GM18505 (cell line): ENCODE results near the gene R3HDML.
"Not testable (repeated sequence)": the region's sequence is repeated elsewhere in the genome, so short reads cannot be mapped to it uniquely, and the experiment has no call there.

ENCODE experiments used
- ATAC-seq: cut with Tn5 transposase; IDR thresholded peaks from one replicate; pipeline ENCODE4 v1.9.1; 2021; ENCODE audit not compliant: unreplicated experiment
- POLR2A ChIP-seq: IDR thresholded peaks from 4 replicates; pipeline ENCODE4 v1.6.1; 2011; ENCODE audit warnings: borderline replicate concordance; ENCODE audit not compliant: insufficient read depth, insufficient read length; ENCODE audit errors: extremely low read depth

Gene R3HDML

GRCh38 chr20:44336725-44337380 is at the start of gene R3HDML:
R3HDML (plus strand) TSS chr20:44337043; CDS start chr20:44337158, 115 bp downstream.
- no peak for ATAC-seq
- no peak for TF ChIP-seq POLR2A

DNA sequence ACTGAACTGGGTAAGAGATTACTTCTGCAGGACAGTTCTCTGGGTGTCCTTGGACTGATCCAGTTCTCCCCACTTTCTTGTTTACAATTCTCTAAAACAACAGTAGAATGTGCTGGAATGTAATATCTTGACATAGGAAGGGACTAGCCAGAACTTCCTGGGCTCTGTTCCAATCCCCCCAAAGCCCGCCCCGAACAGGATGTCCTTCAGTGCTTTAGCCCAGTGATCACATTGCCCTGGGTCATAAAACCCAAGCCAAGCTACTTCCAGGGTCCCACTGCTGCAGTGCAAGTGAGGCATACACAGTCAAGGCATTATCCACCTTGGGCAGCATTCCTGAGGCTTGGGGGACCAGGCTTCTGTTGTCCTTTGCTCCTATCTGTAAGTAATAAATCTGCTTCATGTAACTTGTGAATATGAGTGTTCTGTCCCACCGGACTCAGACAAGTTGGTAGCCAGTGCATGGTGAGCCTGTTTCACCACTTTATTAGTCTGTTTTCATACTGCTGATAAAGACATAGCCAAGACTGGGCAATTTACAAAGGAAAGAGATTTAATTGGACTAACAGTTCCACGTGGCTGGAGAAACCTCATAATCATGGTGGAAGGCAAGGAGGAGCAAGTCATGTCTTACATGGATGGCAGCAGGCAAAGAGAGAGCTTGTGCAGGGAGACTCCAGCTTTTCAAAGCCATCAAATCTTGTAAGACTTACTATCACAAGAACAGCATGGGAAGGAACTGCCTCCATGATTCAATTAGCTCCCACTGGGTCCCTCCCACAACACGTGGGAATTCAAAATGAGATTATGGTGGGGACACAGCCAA is 49.4 kb upstream of the R3HDML start:
- TF ChIP-seq POLR2A = no peak

GRCh38 chr20:44288252-44288651 is 48.6 kb upstream of the R3HDML start:
- TF ChIP-seq POLR2A = no peak
- no peak for ATAC-seq

More for the DNA sequence above, 49.4 kb upstream of the R3HDML start:
- no peak for ATAC-seq

DNA sequence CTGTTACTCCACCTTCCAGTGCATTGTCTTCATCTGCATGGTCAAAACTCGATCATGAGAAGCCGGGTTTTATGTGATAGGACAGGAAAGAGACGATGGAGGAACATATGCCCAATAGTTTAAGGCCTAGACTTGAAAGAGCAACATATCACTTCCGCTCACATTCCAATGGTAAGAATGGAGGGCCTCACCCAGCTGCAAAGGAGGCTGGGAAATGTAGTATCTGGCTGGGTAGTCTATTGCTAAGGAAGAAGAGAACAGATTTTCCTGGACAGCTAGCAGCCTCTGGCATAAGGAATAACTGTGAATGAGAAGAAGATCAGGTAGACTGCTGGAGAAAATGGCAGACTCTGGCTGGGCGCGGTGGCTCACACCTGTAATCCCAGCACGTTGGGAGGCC is 45.1 kb upstream of the R3HDML start:
- no peak for TF ChIP-seq POLR2A
- ATAC-seq = no peak

DNA sequence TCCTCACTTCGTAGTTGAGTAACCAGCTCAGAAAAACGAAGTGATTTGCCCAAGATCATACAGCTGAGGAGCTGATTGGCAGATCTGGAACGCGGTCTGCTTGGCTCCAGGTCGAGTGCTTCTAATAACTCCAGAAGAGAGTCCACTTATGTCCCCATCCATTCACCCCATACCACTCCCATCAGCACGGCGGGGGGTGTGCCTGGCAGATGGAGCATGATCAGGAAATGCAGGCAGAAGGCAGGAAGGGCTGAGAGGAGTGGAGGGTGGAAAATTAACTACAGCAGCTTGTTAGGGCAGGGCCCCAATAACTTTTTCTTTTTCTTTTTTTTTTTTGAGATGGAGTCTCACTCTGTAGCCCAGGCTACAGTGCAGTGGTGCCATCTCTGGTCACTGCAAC is 40.8 kb upstream of the R3HDML start:
- no peak for TF ChIP-seq POLR2A
- ATAC-seq = no peak

- no peak for ATAC-seq
Observed at GRCh38 chr20:44297721-44298120, 39.1 kb upstream of the R3HDML start.

DNA sequence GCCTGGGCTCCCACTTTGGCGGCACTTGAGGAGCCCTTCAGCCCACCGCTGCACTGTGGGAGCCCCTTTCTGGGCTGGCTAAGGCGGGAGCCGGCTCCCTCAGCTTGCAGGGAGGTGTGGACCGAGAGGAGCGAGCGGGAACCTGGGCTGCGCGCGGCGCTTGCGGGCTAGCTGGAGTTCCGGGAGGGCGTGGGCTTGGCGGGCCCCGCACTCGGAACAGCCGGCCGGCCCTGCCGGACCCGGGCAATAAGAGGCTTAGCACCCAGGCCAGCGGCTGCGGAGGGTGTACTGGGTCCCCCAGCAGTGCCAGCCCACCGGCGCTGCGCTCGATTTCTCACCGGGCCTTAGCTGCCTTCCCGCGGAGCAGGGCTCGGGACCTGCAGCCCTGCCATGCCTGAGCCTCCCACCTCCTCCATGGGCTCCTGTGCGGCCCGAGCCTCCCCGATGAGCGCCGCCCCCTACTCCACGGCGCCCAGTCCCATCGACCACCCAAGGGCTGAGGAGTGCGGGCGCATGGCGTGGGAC is 37.8 kb upstream of the R3HDML start:
- ATAC-seq = not testable (repeated sequence)

More at GRCh38 chr20:44297721-44298120, 39.1 kb upstream of the R3HDML start:
- no peak for TF ChIP-seq POLR2A

DNA sequence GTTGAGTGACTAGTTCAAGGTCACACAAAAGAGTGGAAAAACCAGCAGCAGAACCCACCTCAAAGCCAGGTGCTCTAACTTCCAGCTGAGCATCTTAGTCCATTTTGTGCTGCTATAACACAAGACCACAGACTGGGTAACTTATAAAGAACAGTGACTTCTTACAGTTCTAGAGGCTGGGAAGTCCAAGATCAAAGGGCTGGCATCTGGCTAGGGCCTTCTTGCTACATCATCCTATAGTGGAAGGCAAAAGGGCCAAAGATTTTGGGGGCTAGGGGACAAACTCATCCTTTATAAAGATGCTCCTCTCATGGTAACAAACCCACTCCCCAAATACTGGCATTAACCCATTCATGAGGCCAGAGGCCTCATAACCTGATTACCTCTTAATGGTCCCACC is 35.6 kb upstream of the R3HDML start:
- ATAC-seq = no peak
- no peak for TF ChIP-seq POLR2A

GRCh38 chr20:44302026-44302669 is 34.7 kb upstream of the R3HDML start:
- no peak for TF ChIP-seq POLR2A
- ATAC-seq = no peak

DNA sequence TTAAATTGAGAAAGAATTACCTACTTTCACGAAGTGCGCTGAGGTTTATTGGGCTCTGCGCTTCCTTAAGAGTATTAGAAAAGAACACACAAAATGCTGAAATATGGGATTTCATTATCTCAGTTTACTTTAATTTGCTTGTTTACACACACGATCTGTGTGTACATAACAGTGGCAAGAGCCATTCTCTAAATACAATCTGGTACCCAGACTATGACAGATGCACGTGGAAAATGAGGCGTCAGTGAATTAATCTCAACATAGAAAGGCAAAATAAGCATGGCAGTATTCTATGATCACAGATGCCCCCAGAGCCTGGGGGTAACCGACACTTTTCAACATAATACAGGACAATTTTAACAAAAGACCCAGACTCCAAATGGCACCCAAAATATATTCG is 34.1 kb upstream of the R3HDML start:
- TF ChIP-seq POLR2A = no peak
- ATAC-seq = no peak

DNA sequence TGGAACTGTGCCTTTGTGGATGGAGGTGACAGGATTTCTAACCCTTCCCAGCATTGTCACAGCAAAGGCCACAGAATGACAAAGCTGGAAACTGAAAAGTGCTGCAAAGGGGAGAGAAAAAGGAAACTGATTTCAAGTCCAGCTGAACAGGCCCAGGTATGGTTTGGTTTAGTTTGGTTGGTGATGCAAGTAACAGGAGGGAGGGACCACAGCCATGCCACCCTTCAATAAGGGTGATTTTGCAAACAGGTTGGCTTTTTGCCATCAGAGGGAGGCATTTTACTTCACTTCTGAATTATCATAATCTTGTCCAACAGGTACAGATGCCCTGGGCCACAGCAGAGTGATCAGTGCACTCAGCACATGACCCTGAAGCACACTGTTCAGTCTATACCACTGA is 32.5 kb upstream of the R3HDML start:
- TF ChIP-seq POLR2A = no peak
- no peak for ATAC-seq

GRCh38 chr20:44306927-44307326 is 29.9 kb upstream of the R3HDML start:
- ATAC-seq = no peak
- TF ChIP-seq POLR2A = no peak
